GM12892 (cell line): ENCODE data around the gene SLC6A3.

ENCODE experiments used
- POLR2A ChIP-seq: IDR thresholded peaks from 2 replicates; pipeline ENCODE4 v1.6.1; 2011; ENCODE audit warnings: low read depth, low read length, control low read depth
- POLR2AphosphoS5 ChIP-seq: IDR thresholded peaks from 2 replicates; pipeline ENCODE4 v1.6.1; 2011; ENCODE audit warnings: low read depth, low read length, control low read depth
- TAF1 ChIP-seq: IDR thresholded peaks from 2 replicates; pipeline ENCODE4 v1.6.1; 2011; ENCODE audit warnings: low read depth, mild to moderate bottlenecking, control low read depth, low read length, borderline replicate concordance

DNA sequence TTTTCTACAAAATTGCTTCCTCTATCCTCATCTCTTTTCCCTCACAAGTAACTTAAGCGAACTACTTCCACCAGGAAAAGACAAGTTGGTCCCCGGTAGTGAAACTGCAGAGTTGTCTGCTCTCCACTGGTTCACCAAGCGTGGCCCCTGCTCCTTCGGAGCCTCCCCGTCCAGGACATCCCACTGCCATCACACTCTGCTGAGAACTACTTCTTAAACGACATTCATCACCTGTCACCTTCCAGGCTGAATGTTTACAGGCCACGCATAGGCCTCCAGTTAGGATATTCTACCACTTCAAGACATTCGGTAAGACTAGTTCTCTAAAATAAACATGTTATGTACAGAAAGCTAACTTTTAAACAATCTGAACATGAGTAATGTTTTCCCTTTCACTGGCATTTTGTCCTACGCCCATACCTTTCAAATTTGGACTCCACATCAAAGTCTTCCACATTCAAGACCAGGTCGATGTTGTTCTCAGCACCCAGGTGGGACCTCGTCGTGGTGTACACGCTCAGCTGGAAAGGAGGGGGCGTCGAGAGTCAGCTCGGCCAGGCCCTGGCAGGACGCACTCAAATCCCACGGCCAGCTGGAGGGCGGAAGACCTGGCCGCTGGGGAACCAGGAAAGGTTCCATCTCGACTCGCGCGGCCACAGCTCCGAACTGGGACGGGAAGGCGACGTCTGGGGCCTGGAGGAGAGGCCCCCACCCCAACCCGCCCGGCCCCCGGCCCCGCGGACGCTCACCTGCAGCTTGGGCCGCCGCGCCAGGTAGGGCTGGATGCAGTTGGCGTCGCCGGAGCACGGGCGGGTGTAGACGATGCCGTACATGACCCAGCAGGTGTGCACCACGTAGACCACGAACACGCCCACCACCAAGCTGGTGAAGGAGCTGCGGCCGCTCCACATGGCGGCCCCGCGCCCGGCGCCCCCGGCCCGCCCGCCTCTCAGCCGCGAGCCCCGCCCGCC, 101.0 kb downstream of the SLC6A3 start:
- TF ChIP-seq POLR2AphosphoS5 (no peak), POLR2A (no peak), TAF1 (no peak)
